GM12878 (cell line): ENCODE data around the gene FIGLA. TPM values are rescaled to one million over a fixed set of nuclear protein-coding genes. Genes with fewer than 3 reads are reported as not detected.

Experiments
- IKZF2 ChIP-seq, 2 experiments: fragments of 450-650 bp; IDR thresholded peaks; 2 replicates each; pipeline ENCODE4 v1.6.1; 2017; ENCODE audit warnings: mild to moderate bottlenecking in 2 of 2, moderate library complexity in 2 of 2
- MEF2B ChIP-seq: fragments of 450-650 bp; IDR thresholded peaks from 2 replicates; pipeline ENCODE4 v1.6.1; 2018; ENCODE audit warnings: mild to moderate bottlenecking, moderate library complexity; ENCODE audit not compliant: partially characterized antibody, poor library complexity, severe bottlenecking
- TARDBP ChIP-seq: IDR thresholded peaks from 2 replicates; pipeline ENCODE4 v1.6.1; 2016; ENCODE audit warnings: borderline replicate concordance
- ZBTB11 ChIP-seq: fragments of 450-650 bp; formaldehyde crosslinking; IDR thresholded peaks from 2 replicates; pipeline ENCODE4 v1.5.0; 2022; ENCODE audit warnings: mild to moderate bottlenecking, missing genetic modification characterization
- polyA plus RNA-seq, 11 experiments: library from polyadenylated mRNA; depleted of rRNA in 4 of 11; unstranded in 6 of 11; stranded (reverse) in 5 of 11; fragments of >200 nt; fragmentation: Nextera tagmentation in 4 of 11; fragmentation: Illumina TruSeq in 1 of 11; extraction: Ambion mirVana in 4 of 11; extraction: Trizol in 1 of 11; gene quantifications; 1 replicate in 1 of 11; 2 replicates in 10 of 11; pipeline versions ENCODE4 v1.2.1 to v1.2.3, GENCODE V29; 2011 to 2016; ENCODE audit warnings: inconsistent platforms in 2 of 11, missing spikeins in 2 of 11, low read depth in 1 of 11
- total RNA-seq, 4 experiments: library from RNA; depleted of rRNA in 3 of 4; stranded (reverse); fragments of >200 nt in 3 of 4; fragmentation: Illumina TruSeq in 1 of 4; extraction: Trizol in 1 of 4; gene quantifications; 2 replicates each; pipeline versions ENCODE4 v1.2.1 to v1.2.3, GENCODE V29; 2013 to 2021
- TF ChIP-seq, protein P1 (sequence below): IDR thresholded peaks from 2 replicates; pipeline ENCODE4 v1.6.1; 2012; ENCODE audit warnings: improper control_type of control experiment, low read depth, low read length; ENCODE audit not compliant: insufficient replicate concordance

The FIGLA gene
- total and polyA plus RNA-seq, 10 of the 15 experiments (the other 5 are each of a cell fraction or from before 2014, with no cell fraction given), result not detected

GRCh38 chr2:70801607-70802263 lies 11.3 kb upstream of the FIGLA start (continued):
- TF ChIP-seq, protein P1, sequence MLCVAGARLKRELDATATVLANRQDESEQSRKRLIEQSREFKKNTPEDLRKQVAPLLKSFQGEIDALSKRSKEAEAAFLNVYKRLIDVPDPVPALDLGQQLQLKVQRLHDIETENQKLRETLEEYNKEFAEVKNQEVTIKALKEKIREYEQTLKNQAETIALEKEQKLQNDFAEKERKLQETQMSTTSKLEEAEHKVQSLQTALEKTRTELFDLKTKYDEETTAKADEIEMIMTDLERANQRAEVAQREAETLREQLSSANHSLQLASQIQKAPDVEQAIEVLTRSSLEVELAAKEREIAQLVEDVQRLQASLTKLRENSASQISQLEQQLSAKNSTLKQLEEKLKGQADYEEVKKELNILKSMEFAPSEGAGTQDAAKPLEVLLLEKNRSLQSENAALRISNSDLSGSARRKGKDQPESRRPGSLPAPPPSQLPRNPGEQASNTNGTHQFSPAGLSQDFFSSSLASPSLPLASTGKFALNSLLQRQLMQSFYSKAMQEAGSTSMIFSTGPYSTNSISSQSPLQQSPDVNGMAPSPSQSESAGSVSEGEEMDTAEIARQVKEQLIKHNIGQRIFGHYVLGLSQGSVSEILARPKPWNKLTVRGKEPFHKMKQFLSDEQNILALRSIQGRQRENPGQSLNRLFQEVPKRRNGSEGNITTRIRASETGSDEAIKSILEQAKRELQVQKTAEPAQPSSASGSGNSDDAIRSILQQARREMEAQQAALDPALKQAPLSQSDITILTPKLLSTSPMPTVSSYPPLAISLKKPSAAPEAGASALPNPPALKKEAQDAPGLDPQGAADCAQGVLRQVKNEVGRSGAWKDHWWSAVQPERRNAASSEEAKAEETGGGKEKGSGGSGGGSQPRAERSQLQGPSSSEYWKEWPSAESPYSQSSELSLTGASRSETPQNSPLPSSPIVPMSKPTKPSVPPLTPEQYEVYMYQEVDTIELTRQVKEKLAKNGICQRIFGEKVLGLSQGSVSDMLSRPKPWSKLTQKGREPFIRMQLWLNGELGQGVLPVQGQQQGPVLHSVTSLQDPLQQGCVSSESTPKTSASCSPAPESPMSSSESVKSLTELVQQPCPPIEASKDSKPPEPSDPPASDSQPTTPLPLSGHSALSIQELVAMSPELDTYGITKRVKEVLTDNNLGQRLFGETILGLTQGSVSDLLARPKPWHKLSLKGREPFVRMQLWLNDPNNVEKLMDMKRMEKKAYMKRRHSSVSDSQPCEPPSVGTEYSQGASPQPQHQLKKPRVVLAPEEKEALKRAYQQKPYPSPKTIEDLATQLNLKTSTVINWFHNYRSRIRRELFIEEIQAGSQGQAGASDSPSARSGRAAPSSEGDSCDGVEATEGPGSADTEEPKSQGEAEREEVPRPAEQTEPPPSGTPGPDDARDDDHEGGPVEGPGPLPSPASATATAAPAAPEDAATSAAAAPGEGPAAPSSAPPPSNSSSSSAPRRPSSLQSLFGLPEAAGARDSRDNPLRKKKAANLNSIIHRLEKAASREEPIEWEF, result no peak
- TF ChIP-seq ZBTB11 (CRISPR knock-in tag) (no peak), IKZF2 (IDR thresholded peaks at IDR 0.05) (no peak), MEF2B (no peak), TARDBP (no peak)
